ENCODE measurements around the gene P2RX6.
A peak's percentile ranks its signal among the peaks of the same experiment; 100 is the strongest.
"Not testable (repeated sequence)": the region's sequence is repeated elsewhere in the genome, so short reads cannot be mapped to it uniquely, and the experiment has no call there.

Gene P2RX6

GRCh38 chr22:21014726-21015465 lies at the start of gene P2RX6:
P2RX6 (plus strand) TSS chr22:21015165; CDS start chr22:21015175, 10 bp downstream.
- DNase-seq, result no peak

GRCh38 chr22:20965888-20966855 lies 48.8 kb upstream of the P2RX6 start:
- no peak for DNase-seq

- DNase-seq, result peak; percentile 59
These were observed 47.9 kb upstream of the P2RX6 start, which contains the start of gene AIFM3 for GRCh38 chr22:20966883-20967696. AIFM3 (plus strand) TSS chr22:20967255; CDS start chr22:20967945, 690 bp downstream.

- DNase-seq, result peak; percentile 23
These were observed 47.2 kb upstream of the P2RX6 start for GRCh38 chr22:20967697-20968211.

GRCh38 chr22:20968281-20968977 lies 46.5 kb upstream of the P2RX6 start:
- DNase-seq, result no peak

- DNase-seq, result no peak
These were observed 43.9 kb upstream of the P2RX6 start for GRCh38 chr22:20970939-20971657.

- DNase-seq, result not testable (repeated sequence)
These were observed 42.8 kb upstream of the P2RX6 start for GRCh38 chr22:20972014-20972694.

GRCh38 chr22:20972933-20973577 lies 41.9 kb upstream of the P2RX6 start:
- no peak for DNase-seq

- no peak for DNase-seq
These were observed 41.2 kb upstream of the P2RX6 start for GRCh38 chr22:20973634-20974286.

GRCh38 chr22:20974336-20974955 lies 40.5 kb upstream of the P2RX6 start:
- no peak for DNase-seq

- DNase-seq, result no peak
These were observed 39.2 kb upstream of the P2RX6 start for GRCh38 chr22:20975541-20976290.

- no peak for DNase-seq
These were observed 38.6 kb upstream of the P2RX6 start for GRCh38 chr22:20976291-20976877.

- no peak for DNase-seq
These were observed 37.9 kb upstream of the P2RX6 start for GRCh38 chr22:20977019-20977418.

GRCh38 chr22:20977516-20978170 lies 37.3 kb upstream of the P2RX6 start:
- DNase-seq, result no peak

- no peak for DNase-seq
These were observed 36.5 kb upstream of the P2RX6 start for GRCh38 chr22:20978419-20978818.

GRCh38 chr22:20979243-20979809 lies 35.6 kb upstream of the P2RX6 start:
- no peak for DNase-seq

GRCh38 chr22:20979940-20980453 lies 35.0 kb upstream of the P2RX6 start:
- DNase-seq, result no peak
